Measurements from ENCODE around the gene EPB41L4B. TPM values are rescaled to one million over a fixed set of nuclear protein-coding genes. Genes with fewer than 3 reads are reported as not detected.
"Not testable (repeated sequence)": the region's sequence is repeated elsewhere in the genome, so short reads cannot be mapped to it uniquely, and the experiment has no call there.

Gene EPB41L4B
- polyA plus RNA-seq, 10 donors: 4.0 to 12.7 (median 8.8) TPM

DNA sequence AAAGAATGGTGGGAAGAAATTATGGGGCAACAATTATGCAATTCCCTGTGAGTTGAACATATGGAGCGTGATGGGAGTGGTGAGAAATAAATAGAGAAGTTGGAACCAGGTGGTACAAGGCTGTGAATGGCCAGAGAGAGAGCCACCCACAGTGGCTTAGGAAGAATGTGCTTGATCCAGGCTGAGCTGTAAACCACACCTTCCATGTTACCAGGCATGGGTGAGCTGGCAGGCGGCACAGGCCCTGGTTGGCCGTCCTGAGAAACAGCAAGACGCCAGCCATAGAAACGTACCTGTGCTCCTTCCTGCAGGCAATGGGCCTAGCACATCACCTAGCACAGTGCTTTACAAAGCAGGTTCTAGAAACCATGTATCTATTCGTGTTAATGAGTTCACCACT lies 74.3 kb downstream of the EPB41L4B start:
- no peak for DNase-seq

DNA sequence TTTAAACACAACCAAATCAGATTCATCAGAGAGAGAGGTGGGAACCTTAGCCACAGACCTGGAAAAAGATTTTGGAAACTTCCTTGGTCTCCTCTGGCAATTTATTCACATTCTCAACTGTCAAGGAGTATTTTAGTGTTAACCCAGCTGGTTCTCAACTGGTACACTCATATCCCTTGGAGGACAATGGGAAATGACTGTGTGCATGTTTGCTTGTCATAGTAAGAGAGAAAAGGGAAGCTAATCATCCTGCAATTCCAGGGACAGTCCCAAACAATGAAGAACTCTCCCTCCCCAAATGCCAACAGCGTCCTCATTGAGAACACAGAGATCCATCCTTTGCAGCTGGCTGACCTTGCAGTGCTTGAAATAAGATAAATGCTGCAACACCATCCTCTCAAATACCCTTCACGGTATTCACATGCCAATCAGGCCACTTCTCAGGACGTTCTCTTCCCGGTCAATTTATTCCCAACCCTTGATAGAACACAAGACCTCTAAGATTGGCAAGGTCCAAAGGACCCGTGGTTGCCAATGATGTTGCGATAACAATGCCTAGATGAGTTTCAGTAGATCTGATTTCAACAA lies 75.5 kb downstream of the EPB41L4B start:
- no peak for DNase-seq

DNA sequence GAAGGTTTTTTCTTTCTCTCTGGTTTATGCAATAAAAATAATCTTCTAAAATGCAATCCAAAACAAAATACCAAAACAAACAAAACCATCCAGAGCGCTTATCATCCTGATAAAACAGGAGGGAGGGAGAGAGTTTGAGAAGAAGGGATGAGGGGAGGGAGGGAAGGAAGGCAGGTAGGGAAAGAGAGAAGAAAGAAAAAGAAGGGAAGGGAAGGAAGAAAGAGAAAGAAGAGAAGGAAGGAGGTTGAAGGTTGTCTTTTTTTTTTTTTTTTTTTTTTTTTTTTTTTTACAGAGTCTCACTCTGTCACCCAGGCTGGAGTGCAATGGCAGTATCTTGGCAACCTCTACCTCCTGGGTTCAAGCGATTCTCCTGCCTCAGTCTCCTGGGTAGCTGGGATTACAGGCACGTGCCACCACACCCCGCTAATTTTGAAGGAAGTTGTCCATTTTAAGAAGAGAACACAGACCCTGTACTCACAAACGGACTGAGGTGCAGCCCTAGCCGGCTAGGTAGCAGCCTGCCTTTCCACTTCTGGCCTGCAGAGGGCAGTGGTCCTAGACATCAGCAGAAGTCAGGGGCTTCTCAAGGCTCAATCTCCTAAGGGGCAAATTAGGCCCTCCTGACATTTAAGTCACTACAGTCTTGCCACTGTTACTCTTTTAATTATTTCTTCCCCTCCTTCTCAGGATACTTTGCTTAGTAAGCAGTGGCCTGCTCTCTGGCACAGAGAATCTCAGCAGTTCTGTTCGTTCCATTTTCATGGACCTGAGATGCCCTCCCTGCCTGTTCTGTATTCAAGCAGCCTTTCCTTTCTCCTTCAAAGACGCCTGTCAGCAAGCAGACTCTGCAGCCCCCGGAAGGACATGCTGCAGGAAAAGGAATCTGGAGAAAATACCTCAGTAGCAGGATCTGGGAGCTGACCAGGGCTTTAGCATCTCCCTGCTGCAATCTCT lies 76.4 kb downstream of the EPB41L4B start:
- DNase-seq: peak; percentile 62 to 86 (median 80)

DNA sequence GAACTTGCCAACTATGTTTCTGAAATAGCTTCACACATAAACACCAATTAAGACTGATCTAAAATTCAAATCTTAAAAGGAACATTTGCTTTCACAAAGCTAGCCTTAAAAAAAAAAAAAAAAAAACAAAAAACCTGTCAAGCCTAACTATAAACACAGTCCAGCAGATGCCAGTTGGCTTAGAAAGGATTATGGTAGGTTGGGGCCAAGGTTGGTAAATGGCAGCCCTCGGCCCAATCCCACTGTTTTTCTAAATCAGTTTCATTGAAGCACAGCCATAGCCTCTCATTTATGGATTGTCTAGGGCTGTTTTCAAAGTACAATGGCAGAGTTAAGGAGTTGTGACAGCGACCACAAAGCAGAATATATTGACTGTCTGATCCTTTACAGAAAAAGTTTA lies 78.1 kb downstream of the EPB41L4B start:
- DNase-seq: no peak

DNA sequence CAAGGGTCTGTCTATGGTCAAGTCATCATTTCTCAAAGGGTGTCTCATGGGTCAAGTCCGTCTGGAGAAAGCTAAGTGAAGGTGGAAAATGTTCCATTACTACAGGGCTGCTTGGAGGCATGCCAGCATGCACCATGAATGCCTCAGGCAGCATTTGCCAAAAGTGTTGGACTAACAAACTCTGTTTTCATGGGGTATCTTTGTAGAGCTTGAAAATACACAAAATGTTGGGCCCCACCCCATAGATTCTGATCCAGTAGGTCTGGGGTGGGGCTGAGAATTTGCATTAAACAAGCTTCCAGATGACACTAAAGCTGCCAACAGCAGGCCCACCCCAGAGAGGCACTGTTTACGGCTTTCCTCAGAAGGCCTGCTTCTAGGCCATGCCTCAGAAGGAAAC lies 78.8 kb downstream of the EPB41L4B start:
- no peak for DNase-seq

DNA sequence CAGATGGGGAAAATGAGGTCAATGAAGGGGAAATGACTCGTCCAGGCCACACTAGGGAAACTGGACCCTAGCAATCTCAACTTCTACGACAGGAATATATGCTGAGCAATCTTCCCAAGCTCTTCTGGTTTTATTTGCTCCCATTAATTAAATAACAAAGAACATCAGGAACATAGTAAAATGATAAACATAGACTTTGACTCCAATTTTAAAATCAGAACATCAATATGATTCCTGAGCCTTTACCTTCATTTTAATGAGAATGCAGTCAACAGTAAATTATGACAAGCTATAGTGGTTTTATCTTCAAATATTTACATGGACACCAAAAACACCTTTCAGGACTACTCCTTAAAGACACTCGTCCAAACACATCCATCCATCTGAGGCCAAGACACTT lies 79.7 kb downstream of the EPB41L4B start:
- DNase-seq: no peak

DNA sequence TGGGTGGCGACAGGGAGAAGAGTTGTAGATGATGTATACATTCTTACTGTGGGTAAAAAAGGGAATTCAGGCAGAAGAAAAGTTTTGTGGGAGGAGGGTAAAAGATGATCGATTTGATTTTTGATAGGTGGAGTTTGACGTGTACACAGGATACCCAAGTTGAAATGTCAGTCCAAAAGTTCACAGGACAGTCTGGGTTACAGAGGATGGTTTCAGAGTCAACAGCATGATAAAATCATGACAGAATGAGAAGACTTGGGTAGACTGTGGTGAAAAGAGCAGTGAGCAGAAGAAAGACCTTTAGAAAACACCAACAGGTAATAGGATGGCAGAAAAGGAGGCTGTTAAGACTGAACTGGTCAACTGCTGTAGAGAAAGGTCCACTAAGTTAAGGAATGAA lies 81.6 kb downstream of the EPB41L4B start:
- no peak for DNase-seq

DNA sequence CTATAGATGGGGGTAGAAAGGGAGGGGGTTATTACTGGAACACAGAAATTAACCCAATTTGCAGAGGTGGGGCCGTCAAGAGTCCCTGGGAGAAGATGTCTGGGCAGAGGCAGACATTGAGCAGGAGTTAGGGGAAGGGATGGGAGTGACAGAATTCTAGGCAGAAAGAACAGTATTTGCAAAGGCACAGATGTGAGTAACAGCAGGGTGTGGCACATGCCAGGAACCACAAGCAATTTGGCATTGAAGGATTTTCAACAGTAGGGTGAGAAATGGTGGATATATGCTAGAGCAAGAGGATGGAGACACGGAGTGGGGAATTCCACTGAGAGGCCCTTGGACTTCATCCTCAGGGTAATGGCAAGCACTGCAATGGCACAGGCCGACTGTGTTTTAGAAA lies 82.2 kb downstream of the EPB41L4B start:
- DNase-seq: no peak

DNA sequence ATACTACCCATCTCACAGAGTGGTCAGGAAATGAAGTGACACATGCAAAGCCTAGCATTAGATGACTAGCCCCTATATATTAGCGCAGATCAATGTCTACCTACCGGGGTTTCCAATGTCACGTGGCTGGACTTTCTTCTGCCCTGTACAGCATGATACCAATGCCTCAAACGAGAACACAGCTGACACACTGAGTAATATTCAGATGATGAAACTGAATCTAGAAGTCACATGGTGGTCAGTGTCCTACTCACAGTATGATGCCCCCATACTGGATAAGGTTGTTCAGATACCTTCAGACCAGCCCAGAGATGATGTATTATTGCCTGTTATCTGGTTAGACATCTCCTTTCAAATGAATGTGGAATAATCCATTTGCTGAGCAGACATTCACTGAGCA lies 82.7 kb downstream of the EPB41L4B start:
- DNase-seq: no peak

DNA sequence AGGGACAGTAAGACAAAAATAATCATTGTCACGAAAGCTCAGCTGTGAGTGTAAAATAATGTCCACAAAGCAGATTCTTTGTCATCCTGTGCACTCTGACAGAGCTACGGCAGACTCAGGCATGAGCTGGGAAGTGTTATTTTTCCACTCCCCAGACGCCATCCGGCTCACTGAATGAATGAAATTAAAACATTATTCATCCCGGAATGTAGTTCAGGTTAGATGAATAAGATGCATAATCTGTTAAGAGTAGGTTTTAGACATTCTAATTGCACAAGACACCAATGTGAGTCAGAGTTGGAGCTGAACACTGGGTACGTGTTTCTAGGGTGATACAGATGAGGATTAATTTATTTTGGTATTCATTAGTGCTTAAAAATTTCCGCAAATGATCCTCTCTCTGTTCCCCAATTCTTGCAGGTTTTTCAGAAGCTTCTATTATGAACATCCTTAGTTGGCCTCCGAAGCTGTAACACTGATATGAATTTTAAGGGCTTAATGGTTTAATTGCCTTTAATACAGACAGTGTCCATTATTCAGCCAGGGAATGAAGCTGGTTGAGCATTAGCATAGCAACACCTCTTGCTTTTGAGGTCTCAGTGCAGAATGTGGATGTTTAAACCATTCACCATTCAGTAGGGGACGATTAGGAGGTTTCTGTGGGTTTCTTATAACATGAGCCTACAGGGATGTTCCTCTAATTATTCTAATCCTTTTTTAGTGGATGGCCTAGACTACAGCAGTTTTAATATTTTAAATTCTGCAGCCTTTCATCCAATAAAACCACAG lies 88.2 kb downstream of the EPB41L4B start:
- DNase-seq: peak in 1 of 3 donors; percentile 45

DNA sequence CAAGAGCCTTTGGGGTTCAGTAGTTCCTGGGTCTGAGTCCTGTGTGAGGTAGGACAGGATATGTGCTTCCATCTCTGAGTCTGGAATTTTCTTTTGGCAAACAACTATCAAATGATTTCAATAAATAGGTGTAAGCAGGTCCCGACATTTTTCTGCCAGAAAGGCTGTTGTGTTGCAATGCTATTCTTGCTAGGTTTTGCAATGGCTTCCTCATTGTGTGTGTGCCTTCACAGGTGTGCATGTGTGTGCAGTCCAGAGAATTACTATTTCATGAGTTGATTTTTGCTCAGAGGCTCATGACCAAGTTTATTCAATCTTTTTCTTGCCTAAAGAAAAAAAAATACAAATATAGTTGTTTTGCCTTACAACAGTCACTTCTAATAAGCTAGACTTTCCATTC lies 89.3 kb downstream of the EPB41L4B start:
- no peak for DNase-seq

DNA sequence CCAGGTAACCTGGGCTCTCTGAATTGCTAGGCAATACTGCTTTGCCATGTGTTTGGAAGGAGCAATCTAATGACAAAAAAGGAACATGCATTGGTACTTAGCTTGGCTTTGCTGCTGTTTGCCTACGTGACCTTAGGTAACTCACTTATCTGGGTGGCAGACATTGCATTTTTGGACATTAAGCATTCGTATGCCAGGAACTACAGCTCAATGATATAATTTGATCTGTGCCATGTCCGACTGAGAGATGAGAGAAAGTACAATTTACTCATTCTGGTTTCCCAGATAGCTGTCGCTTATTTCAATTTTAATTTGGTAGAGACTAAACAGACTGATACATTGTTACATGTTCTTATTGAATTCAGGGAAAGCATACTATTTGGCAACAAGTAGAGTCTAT lies 90.6 kb downstream of the EPB41L4B start:
- DNase-seq: no peak

DNA sequence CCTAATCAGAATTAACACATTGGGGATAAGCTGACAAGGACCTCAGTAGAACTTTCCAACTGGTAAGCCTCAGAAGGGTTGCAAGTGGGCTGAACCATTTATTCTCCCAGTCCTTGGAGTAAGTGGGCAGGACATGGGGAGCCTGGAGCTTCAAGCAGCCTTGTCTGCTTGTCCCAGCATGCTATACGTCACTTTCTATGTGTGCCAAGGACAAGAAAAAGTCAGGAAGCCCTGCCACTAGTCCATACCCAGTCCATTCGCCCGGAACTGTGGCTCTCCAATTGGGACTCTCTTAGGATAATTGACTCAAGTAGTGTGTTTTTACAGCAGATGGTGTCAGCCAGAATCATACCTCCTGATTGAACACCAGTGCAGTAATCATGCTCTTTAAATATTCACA lies 91.2 kb downstream of the EPB41L4B start:
- no peak for DNase-seq

DNA sequence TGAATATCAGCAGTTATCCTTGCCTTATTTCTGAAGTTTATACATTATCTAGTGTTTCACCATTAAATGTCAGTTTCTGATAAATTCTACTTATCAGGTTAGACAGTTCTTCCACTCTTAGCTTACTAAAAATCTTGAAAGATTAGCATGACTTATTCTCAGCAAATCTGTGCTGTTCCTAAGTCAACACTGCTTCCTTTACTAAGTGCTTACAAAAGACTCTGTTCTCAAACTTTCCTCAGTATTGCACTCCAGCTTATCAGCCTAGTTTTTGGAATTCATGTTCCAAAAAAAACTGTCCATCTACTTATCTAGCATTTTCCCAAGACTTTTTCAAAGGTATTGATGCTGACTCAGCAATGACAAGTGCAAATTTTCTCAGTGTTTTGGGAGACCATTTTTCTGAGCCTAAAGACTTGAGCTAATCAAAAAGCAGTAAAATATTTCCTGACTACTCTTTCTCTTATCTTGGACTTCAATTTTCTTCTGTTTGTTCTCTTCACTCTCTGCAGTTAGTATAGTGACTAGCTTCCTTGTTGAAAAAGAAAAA lies 92.7 kb downstream of the EPB41L4B start:
- no peak for DNase-seq

DNA sequence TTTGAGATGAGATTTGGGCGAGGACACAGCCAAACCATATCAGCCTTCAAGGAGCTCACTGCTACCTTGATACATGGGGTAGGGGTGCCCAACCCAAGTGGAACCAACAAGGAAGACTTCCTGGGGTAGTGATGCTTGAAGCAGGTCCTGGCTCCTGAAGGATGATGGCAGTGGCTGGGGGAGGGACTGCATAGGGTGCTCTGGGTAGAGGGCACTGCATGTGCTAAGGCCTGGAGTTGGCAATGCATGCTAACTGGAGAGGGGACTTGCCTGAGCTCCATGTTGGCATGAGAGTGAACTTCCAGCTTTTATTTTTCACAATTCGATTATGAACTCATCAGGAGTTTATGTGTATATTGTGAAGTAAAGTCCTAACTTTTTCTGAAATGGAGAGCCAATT lies 95.2 kb downstream of the EPB41L4B start:
- DNase-seq: no peak

DNA sequence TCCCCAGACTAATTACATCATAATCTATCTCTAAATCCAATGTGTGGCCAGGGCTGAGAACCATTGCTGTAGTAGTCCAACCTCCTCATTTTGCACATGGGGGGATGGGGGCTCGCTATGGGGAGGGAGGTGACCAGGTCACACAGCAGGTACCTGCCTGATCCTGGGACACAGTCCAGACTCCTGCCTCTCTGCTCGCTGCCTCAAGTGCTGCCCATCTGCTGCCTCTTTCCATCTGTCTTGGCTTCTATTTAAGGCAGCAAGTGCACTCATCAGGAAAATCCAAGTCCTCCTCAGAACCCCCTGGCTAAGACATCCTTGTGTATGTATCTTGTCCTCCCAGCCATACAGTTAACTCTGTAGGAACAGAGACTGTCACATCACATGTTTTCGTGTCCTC lies 96.1 kb downstream of the EPB41L4B start:
- no peak for DNase-seq

DNA sequence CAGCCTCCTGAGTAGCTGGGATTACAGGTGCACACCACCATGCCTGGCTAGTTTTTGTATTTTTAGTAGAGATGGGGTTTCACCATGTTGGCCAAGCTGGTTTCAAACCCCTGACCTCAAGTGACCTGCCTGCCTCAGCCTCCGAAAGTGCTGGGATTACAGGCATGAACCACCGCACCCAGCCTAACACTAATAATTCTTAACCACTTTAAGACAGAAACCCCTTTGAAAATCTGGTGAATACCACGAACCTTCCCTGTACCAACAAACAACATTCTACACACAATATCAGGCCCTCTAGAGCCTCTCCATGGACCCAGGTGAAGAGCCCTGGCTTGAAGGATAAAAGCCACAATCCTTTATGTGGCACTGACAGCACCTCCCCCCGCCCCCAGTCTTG lies 102.6 kb downstream of the EPB41L4B start:
- DNase-seq: not testable (repeated sequence)

DNA sequence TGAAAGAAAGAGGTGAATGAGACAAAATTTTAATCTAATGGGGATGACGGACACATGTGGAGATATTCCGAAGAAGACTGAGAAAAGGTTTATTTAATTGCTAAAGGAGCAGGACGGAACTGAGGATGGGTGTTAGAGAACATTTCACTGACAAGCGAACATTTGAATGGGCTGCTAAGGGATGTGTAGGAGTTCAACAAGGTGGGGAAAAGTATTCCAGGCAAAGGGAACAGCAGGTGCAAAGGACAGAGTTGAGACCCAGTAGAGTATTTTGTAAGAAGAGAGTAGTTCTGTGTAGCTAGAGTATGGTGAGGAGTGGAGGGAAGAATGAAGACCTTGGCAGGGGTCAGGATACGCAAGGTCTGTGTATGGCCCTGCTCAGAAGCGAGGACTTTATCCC lies 106.4 kb downstream of the EPB41L4B start:
- DNase-seq: no peak

DNA sequence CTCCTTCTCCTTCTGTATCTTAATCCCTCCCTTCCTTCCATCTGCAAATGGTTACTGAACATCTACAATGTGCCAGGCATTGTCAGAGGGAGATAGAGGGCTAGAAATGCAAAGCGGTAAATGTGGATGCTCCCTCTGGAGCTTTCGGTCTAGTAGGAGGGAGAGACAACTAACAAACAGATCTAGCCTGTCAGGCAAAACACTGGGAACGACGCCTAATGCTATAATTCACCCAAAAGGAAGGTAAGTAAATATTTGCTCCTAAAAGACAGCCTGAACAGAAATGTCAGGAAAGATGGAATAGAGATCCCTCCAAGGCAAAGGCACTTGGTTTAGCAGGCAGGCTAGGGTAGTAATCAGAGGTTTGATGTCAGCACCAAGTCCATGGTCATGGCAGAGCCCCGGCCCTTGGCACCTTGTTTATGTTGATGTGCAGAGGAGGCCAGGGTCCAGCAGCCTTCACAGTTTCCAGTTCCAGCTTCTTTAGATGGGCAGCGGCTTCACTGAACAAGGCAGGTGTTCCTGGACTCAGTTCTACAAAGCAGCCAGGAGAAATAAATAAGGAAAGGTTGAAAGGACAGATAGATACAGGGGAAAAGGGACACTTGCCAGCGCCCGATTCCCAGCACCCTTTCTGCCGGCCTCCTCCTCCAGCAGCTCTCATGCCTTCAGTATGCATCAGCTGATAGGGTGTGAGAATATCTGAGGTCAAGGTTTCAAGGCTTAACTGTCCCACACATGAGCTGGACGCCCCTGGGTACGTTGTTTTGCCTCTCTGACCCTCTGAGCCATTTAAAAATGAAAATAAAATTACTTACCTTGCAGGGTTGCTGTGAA lies 107.4 kb downstream of the EPB41L4B start:
- no peak for DNase-seq

DNA sequence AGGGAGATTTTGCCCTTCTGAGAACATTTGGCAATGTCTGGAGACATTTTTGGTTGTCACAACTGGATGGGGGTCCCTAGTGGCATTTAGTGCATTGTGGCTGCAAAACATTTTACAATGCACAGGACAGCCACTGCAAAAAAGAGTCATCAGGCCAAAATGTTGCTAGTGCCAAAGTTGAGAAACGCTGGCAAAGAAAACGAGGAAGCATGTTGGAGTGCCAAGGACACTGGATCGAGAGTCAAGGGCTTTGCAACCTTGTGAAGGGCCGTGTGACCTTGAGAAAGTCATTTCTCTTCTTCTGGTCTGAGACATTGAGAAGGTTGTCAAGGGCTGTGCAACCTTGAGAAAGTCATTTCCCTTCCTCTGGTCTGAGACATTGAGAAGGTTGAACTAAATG lies 108.1 kb downstream of the EPB41L4B start:
- DNase-seq: no peak

DNA sequence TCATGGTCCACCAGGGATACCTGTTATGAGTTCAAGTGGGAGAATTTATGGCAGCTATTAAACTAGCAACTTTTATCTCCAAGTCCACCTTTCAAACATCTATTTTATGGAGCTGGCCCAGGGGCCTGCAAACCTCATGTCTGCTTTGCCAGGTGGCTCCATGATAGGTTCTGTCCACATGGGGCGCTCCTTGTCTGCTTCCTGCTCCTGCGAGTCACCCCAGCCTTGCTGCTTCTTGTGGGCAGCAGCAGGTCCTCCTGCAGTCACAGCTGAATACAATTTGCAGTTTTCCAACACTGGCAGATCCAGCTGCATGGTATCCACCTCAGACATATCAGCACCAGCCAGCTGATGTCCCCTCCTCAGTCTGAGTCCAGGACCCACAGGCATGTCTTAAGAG lies 114.2 kb downstream of the EPB41L4B start:
- DNase-seq: no peak

Measured in muscle of back (tissue), 11 donors.